HCT116 (cell line): Measurements from ENCODE around the gene REXO5. TPM values are rescaled to one million over a fixed set of nuclear protein-coding genes. Genes with fewer than 3 reads are reported as not detected.

Experiments
- ATAC-seq: fragments of 200-7000 bp; cut with Tn5 transposase; 2 replicates; pipeline ENCODE4 v1.9.1; 2020; ENCODE audit warnings: mild to moderate bottlenecking, moderate library complexity
- BruUV-seq: library from RNA; stranded (reverse); fragments of 400-500 nt; replicated peaks from 2 replicates; lab custom pipeline; 2021; lab: Mats Ljungman, UMichigan
- CTCF ChIA-PET: fragments of 300-600 bp; sonication (Branson Sonifier 250); formaldehyde crosslinking; loops from one replicate; lab custom pipeline; 2021; ENCODE audit warnings: antibody characterized with exemption; lab: Charles Lee
- POLR2A ChIA-PET: fragments of 300-600, 350-600 bp; sonication (Branson Sonifier 250); formaldehyde crosslinking; loops from one replicate; lab custom pipeline; 2021; ENCODE audit warnings: antibody characterized with exemption; lab: Charles Lee
- RAD21 ChIA-PET, 2 experiments: fragments of 300-600 bp; sonication (Branson Sonifier 250); formaldehyde crosslinking; loops; one replicate each; lab custom pipeline; 2023; ENCODE audit warnings: low total read pairs in 2 of 2; ENCODE audit not compliant: uncharacterized antibody in 2 of 2, unreplicated experiment in 2 of 2, low non-redundant PET in 1 of 2; lab: Charles Lee
- DNase-seq: peaks from one replicate; pipeline ENCODE4 v3.0.0-alpha.2; 2010; ENCODE audit warnings: low read depth, low spot score
- H2AFZ ChIP-seq: fragments of 200-600 bp; shearing (Covaris generic), sonication (generic); 2 replicates; pipeline ENCODE4 v1.6.1; 2017; ENCODE audit warnings: low read depth, mixed run types, mixed read lengths, antibody characterized with exemption, low read length; ENCODE audit not compliant: poor library complexity, severe bottlenecking
- H3K27ac ChIP-seq: 2 replicates; pipeline ENCODE4 v1.5.1; 2012; ENCODE audit warnings: low read depth, low read length
- H3K27me3 ChIP-seq: fragments of 200-600 bp; sonication (generic); 2 replicates; pipeline ENCODE4 v1.6.1; 2016; ENCODE audit warnings: mixed run types, low read length, mixed read lengths; ENCODE audit not compliant: insufficient read depth
- H3K36me3 ChIP-seq, 2 experiments: fragments of 200-500 bp in 1 of 2; fragments of 200-600 bp in 1 of 2; sonication (Bioruptor generic) in 1 of 2; sonication (generic) in 1 of 2; 2 replicates each; pipeline versions ENCODE4 v1.5.1 to v1.6.1; 2014 to 2016; ENCODE audit warnings: low read length in 2 of 2, inconsistent platforms in 1 of 2, mixed read lengths in 1 of 2, mixed run types in 1 of 2; ENCODE audit not compliant: insufficient read depth in 2 of 2, control insufficient read depth in 1 of 2
- H3K4me1 ChIP-seq, 2 experiments: fragments of 200-600 bp in 1 of 2; sonication (generic) in 1 of 2; 2 replicates each; pipeline versions ENCODE4 v1.5.1 to v1.6.1; 2012 to 2017; ENCODE audit warnings: low read length in 2 of 2, inconsistent platforms in 1 of 2, mild to moderate bottlenecking in 1 of 2, mixed read lengths in 1 of 2, mixed run types in 1 of 2, moderate library complexity in 1 of 2; ENCODE audit not compliant: insufficient read depth in 2 of 2, control insufficient read depth in 1 of 2
- H3K4me2 ChIP-seq: fragments of 200-600 bp; sonication (generic); 2 replicates; pipeline ENCODE4 v1.6.1; 2017; ENCODE audit warnings: mixed run types, low read length, mixed read lengths
- H3K4me3 ChIP-seq, 2 experiments: fragments of 200-600 bp in 1 of 2; sonication (generic) in 1 of 2; replicated peaks in 1 of 2; 2 replicates each; pipeline ENCODE4 v1.5.1; 2011 to 2016; ENCODE audit warnings: low read length in 2 of 2, control low read depth in 1 of 2, low read depth in 1 of 2, mild to moderate bottlenecking in 1 of 2, mixed read lengths in 1 of 2, mixed run types in 1 of 2
- H3K79me2 ChIP-seq: fragments of 200-600 bp; sonication (generic); 2 replicates; pipeline ENCODE4 v1.6.1; 2017; ENCODE audit warnings: mild to moderate bottlenecking, mixed run types, low read length, moderate library complexity, mixed read lengths; ENCODE audit not compliant: insufficient read depth
- H3K9ac ChIP-seq: fragments of 200-600 bp; sonication (generic); 2 replicates; pipeline ENCODE4 v1.6.1; 2016; ENCODE audit warnings: low read length, mixed read lengths
- H3K9me2 ChIP-seq: fragments of 200-600 bp; sonication (generic), shearing (Covaris generic); 2 replicates; pipeline ENCODE4 v1.6.1; 2017; ENCODE audit warnings: mixed run types, mild to moderate bottlenecking, moderate library complexity; ENCODE audit not compliant: insufficient read depth
- H3K9me3 ChIP-seq, 2 experiments: fragments of 200-500 bp in 1 of 2; fragments of 200-600 bp in 1 of 2; sonication (Bioruptor generic) in 1 of 2; sonication (generic) in 1 of 2; 2 replicates each; pipeline ENCODE4 v1.6.1; 2014 to 2017; ENCODE audit warnings: low read length in 2 of 2, mixed read lengths in 2 of 2, inconsistent platforms in 1 of 2, low read depth in 1 of 2, mild to moderate bottlenecking in 1 of 2, mixed run types in 1 of 2, moderate library complexity in 1 of 2; ENCODE audit not compliant: control insufficient read depth in 1 of 2, insufficient read depth in 1 of 2
- H4K20me1 ChIP-seq: fragments of 200-600 bp; sonication (generic), shearing (Covaris generic); 2 replicates; pipeline ENCODE4 v1.6.1; 2017; ENCODE audit warnings: mixed run types, mild to moderate bottlenecking, moderate library complexity; ENCODE audit not compliant: insufficient read depth
- ATF3 ChIP-seq: IDR thresholded peaks from 2 replicates; pipeline ENCODE4 v1.6.1; 2012
- CBX3 ChIP-seq: IDR thresholded peaks from 2 replicates; pipeline ENCODE4 v1.6.1; 2012; ENCODE audit warnings: low read depth
- CEBPB ChIP-seq: IDR thresholded peaks from 2 replicates; pipeline ENCODE4 v1.6.1; 2012; ENCODE audit warnings: low read depth
- CTCF ChIP-seq, 3 experiments: fragments of 200-600 bp in 1 of 3; sonication (generic) in 1 of 3; IDR thresholded peaks in 2 of 3; conservative IDR thresholded peaks in 1 of 3; 2 replicates each; pipeline ENCODE4 v1.5.1; 2012 to 2017; ENCODE audit warnings: low read depth in 2 of 3, low read length in 2 of 3, antibody characterized with exemption in 1 of 3, borderline replicate concordance in 1 of 3, control low read depth in 1 of 3, mild to moderate bottlenecking in 1 of 3, mixed read lengths in 1 of 3, mixed run types in 1 of 3, moderate library complexity in 1 of 3; ENCODE audit not compliant: insufficient read depth in 1 of 3
- ELF1 ChIP-seq: IDR thresholded peaks from 2 replicates; pipeline ENCODE4 v1.6.1; 2012; ENCODE audit warnings: low read depth, borderline replicate concordance
- EZH2 ChIP-seq: fragments of 200-600 bp; sonication (generic); IDR thresholded peaks from 2 replicates; pipeline ENCODE4 v1.6.1; 2017; ENCODE audit warnings: antibody characterized with exemption, mixed run types
- POLR2A ChIP-seq: IDR thresholded peaks from 2 replicates; pipeline ENCODE4 v1.7.0; 2011; ENCODE audit warnings: borderline replicate concordance; ENCODE audit not compliant: insufficient read depth, insufficient read length; ENCODE audit errors: extremely low read depth
- RAD21 ChIP-seq: IDR thresholded peaks from 2 replicates; pipeline ENCODE4 v1.6.1; 2012; ENCODE audit warnings: low read depth, mild to moderate bottlenecking
- REST ChIP-seq: IDR thresholded peaks from 2 replicates; pipeline ENCODE4 v1.6.1; 2012; ENCODE audit warnings: low read depth
- SRF ChIP-seq: IDR thresholded peaks from 2 replicates; pipeline ENCODE4 v1.6.1; 2012; ENCODE audit warnings: low read depth
- TCF7L2 ChIP-seq: IDR thresholded peaks from 2 replicates; pipeline ENCODE4 v1.7.0; 2011; ENCODE audit warnings: borderline replicate concordance, inconsistent platforms; ENCODE audit not compliant: insufficient read depth, insufficient read length; ENCODE audit errors: extremely low read depth
- ZNF274 ChIP-seq: fragments of 200-500 bp; sonication (Bioruptor generic); IDR thresholded peaks from 2 replicates; pipeline ENCODE4 v1.6.1; 2014; ENCODE audit warnings: mild to moderate bottlenecking, low read depth, low read length, inconsistent platforms
- intact Hi-C: fragments of 100-400 bp; cut with micrococcal nuclease; formaldehyde crosslinking; loops from 2 replicates; pipeline ENCODE4 v1.10.0; 2022
- total RNA-seq: library from RNA; stranded (reverse); gene quantifications from one replicate; pipeline ENCODE4 v1.2.1, GENCODE V29; 2021; ENCODE audit not compliant: unreplicated experiment

The REXO5 gene
- total RNA-seq, 1 experiment from 2014 or later: 10.5 TPM

- no peak for TF ChIP-seq CTCF (IDR thresholded peaks at IDR 0.05 in 2 of 3, conservative IDR thresholded peaks at IDR 0.05 in 1 of 3; ENCODE audit: borderline replicate concordance in 1 of 3, insufficient read depth in 1 of 3, low read depth in 2 of 3, low read length in 2 of 3)
- TF ChIP-seq RAD21: no peak
- TF ChIP-seq SRF: no peak
- TF ChIP-seq CBX3: no peak
- no peak for TF ChIP-seq POLR2A
- TF ChIP-seq REST: no peak
- no peak for TF ChIP-seq ELF1
- TF ChIP-seq, all 23 proteins: peak for 0
Measured at GRCh38 chr16:20814784-20815183, 8.5 kb downstream of the REXO5 start (continued).

- ATAC-seq: no peak
- Histone ChIP-seq H3K36me3 (peaks cover 10 to 14% of the 10 kb centered on the region in 2 experiments), H3K27me3 (no peaks in the 10 kb centered on the region), H3K4me2 (no peak overlapping the region), H3K9me3 (no peaks in the 10 kb centered on the region), H3K79me2 (no peaks in the 10 kb centered on the region), H3K4me1 (no peaks in the 10 kb centered on the region), H3K27ac (no peak overlapping the region), H3K4me3 (no peak overlapping the region), H3K9ac (no peak overlapping the region), H3K9me2 (no peaks in the 10 kb centered on the region), H4K20me1 (no peaks in the 10 kb centered on the region), H2AFZ (no peak overlapping the region)
- DNase-seq: no peak
- ChIA-PET POLR2A (no interaction called here), CTCF (no interaction called here), RAD21 (no interaction called here)
- no TSS peak for BruUV-seq
- intact Hi-C loops: no loop called here
- TF ChIP-seq EZH2 (no peak), TCF7L2 (no peak), ATF3 (no peak), CEBPB (no peak), CTCF (IDR thresholded peaks at IDR 0.05 in 2 of 3, conservative IDR thresholded peaks at IDR 0.05 in 1 of 3; ENCODE audit: borderline replicate concordance in 1 of 3, insufficient read depth in 1 of 3, low read depth in 2 of 3, low read length in 2 of 3) (no peak), ZNF274 (no peak), CBX3 (no peak), ELF1 (no peak)
Measured at GRCh38 chr16:20818929-20819585, 12.7 kb downstream of the REXO5 start.
